Frontal cortex (tissue), 4 donors: ENCODE measurements around the gene TDP1. TPM values are rescaled to one million over a fixed set of nuclear protein-coding genes. Genes with fewer than 3 reads are reported as not detected.
A peak's percentile ranks its signal among the peaks of the same experiment; 100 is the strongest.

Experiments used
- DNase-seq, 2 donors: peaks; one replicate each; pipeline ENCODE4 v3.0.0; 2012; ENCODE audit warnings: low spot score in 2 of 2
- FAIRE-seq: peaks from 2 replicates; lab custom pipeline; 2012; peaks lifted over from hg19 to GRCh38; lab: Jason Lieb, UNC
- total RNA-seq: library from RNA; depleted of rRNA; stranded (reverse); fragments of >200 nt; gene quantifications from one replicate; pipeline ENCODE4 v1.2.3, GENCODE V29; 2014
- donor health status: control.
- donor health status: control.
- donor health status: control.

TDP1 gene
- 37.1 TPM for total RNA-seq

GRCh38 chr14:89955745-89956660 is at the start of gene TDP1:
Gene TDP1, plus strand, starts transcription at chr14:89955927. Its CDS starts 7,188 bp downstream, at chr14:89963115.
- FAIRE-seq, result no peak
- DNase-seq, result peak; percentile 91 to 95

- DNase-seq (no peak), FAIRE-seq (no peak)
These were observed 49.7 kb upstream of the TDP1 start for GRCh38 chr14:89906000-89906399.

DNA sequence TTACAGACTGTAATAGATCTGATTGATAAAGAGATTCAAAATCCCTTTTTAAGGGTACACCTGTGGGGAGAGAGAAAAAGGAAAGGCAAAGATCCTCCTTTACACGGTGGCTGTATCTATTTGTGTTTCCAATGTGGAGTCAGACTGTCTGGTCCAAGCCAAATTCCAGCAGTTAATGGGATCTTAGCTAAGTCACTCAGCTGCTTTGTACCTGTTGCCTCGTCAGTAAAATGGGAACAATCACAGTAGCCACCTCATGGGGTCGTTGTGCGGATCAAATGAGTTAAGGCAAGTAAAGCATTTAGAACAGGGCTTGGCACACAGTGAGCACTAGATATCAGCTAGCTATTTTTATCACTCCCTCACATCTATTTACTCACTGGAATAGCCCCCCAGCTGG is 48.1 kb upstream of the TDP1 start:
- no peak for FAIRE-seq
- DNase-seq, result no peak

DNA sequence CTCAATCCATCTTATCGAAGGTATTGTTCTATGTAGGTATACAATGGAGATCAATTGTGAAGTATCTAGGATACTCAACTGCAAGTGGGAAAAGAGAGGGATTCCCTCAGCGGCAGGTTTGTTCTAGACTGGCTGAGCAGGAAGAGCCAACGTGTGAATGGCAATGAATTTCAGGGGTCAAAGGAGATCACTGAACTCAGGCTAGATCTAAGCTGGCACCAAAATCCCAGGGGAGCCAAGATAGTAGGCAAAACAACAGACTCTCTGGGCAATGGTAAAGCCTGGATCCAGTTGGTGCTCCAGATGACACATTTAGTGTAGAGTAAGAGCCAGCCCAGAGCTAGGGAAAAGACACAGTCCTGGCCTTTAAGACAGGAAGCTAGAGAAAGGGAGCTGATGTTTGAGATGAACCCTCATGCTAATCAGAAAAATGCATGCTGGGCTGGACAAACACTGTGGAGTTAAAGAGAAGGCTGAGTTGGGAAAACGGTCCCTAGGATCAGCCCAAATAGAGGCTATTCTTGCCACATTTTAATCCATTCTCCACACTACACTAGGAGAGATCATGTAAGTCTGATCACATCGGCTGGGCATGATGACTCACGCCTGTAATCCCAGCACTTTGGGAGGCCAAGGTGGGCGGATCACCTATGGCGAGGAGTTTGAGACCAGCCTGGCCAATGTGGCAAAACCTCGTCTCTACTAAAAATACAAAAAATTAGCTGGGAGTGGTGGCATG is 46.8 kb upstream of the TDP1 start:
- no peak for FAIRE-seq
- DNase-seq, result no peak

- FAIRE-seq, result no peak
- no peak for DNase-seq
These were observed 46.1 kb upstream of the TDP1 start for GRCh38 chr14:89909586-89909985.

DNA sequence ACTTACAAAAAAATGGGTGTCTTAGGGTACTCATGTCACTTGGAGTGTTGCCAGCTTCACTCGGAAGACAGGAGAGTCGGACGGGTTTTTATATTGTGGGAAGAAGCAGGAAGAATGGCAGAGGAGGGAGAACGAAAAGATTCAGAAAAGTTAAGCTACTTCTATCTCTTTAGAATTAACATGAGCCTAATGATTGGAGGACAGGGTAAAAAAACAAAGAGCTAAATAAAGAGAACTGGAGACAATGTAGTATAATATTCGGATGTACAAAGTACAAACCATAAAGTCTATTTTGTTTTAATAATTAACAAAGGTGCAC is 45.1 kb upstream of the TDP1 start:
- FAIRE-seq (no peak), DNase-seq (no peak)

DNA sequence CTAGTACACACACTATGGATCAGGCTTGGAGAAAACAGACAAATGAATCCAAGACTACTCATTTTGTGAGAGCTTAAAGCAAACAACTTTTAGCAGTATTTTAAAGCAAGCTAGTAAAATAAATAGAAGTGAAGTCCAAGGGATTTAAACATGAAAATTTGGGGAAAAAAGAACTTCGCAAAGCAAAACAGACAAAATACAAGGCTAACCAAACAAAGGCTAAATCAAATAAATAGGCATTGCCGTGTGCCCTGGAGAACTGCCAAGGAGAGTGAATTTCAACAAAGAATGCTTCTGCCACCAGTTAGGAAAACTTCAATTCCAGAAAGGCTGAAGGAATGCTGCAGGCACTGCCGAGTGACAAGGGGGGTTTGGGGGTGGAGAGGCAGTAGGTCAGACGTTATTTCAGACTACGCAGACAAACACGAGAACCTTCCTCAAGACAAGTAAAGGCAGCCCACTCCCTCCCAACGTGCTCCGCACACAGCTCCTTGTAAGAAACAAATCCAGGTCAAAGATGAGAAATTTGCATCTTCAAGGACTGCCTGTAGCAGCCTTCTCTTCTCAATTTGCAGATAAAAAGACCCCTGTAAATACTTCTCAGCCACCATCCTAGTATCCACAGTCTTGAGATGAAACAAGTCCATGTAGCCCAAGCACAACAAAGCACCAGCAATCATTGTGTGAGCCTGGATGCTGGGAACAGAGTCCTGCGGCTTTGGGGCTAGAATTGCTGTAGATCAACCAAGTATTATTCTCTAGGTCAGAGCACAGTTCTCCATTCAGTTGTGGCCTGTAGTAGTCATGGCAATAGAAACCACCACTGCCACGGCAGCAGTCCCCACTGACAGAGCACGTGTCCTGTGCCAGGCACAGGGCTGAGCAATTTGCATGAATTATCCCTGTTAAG is 44.5 kb upstream of the TDP1 start:
- no peak for FAIRE-seq
- no peak for DNase-seq

- no peak for DNase-seq
- no peak for FAIRE-seq
These were observed 43.5 kb upstream of the TDP1 start for GRCh38 chr14:89912221-89912620.

DNA sequence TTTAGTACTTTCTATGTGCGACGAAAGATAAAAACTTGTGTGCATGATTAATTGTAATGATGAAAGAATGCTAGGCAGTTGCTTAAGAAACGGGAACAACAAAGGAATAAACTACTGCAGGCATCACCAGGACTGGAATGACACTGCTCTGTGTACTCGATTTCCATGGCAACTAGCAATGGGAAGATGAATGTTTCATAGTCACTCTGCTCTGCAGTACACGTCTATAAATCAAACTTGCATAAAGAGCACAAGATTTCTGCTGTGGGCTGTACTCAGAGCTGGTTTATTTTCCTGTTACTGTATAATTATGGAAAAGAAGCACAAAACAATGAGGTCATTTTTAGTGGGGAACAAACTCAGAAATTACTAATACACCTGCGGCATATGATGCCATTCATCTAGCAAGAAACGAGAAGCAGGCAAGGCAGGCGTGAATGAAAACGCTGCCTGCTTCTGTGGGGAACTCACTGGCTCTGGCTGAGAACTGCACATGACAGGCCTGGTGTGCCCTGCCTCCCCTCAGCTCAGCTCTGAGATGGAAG is 43.0 kb upstream of the TDP1 start:
- no peak for DNase-seq
- no peak for FAIRE-seq

GRCh38 chr14:89915114-89915878 is 40.4 kb upstream of the TDP1 start:
- DNase-seq (no peak), FAIRE-seq (peak; percentile 95)

- DNase-seq, result no peak
- FAIRE-seq, result no peak
These were observed 37.0 kb upstream of the TDP1 start for GRCh38 chr14:89918721-89919120.

DNA sequence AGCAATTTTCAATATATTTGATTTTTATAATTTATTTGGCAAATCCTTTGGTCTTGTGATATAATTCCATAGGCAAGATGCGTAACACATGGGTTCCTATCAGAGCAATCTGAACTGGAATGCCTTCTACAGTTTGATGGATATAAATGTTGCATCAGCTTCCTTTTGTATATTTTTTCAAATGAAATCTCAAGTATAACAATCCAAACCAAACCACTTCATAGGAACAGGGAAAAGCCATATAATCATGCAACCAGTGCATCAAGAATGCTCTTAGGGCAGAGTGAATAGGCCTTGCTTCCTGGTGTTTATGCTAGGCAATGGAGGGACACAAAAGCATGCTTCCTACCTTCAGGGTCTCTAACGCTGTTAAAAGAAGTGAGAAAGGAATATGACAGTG is 35.7 kb upstream of the TDP1 start:
- FAIRE-seq (no peak), DNase-seq (no peak)

DNA sequence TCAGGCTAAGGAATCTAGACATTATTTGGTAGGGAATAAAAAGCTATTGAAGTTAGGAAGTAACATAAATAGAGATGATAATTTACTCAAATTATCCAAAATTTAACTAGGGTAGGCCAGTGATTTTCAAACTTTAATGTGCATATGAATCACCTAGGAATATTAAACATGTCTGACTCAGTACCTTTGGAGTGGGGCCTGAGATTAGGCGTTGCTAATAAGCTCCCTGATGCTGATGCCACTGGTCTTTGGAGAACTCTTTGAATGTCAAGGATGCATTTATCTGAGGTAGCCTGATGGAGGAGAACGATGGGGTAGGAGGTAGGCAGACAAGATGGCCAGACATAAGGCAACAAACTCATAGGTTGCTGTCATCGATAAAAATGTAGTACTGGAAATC is 34.4 kb upstream of the TDP1 start:
- DNase-seq (no peak), FAIRE-seq (no peak)

DNA sequence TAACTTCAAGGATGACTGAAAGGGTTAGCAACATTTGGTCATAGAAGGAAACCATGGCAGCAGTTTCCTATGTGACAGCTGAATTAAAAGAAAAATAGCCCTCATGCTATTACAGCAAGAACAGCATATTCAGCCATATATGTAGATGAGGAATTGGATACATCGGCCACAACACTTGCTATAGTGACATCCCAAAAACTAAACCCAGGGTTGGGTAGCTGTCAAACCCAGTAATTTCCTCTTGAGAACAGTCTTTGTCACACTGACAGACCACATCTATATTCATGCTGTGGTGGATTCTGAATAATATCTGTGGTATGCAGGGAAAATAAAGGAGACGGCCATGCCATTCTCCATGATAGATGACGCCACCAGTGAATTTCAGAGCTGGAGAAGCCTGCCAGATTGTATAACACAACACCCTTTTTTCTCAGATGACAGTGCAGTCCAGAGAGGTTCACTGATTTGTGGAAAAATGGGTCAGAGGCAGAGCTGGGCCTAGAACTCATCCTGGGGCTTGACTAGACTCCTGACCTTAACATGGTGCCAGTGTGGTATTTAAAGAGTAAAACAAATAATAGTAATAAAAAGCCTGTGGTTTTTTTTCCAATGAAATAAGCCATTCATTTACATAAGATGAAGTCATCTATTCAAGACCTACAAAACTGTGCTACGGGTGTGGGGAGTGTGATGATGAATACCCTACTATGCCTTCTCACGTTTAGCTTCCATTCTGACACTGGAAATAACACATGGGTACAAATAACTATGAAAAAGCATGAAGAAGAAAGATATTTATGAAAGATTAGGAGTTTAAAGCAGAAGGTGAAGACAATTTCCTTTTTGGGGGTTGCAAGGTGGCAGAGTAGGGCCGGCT is 33.5 kb upstream of the TDP1 start:
- no peak for DNase-seq
- FAIRE-seq, result no peak

- DNase-seq, result no peak
These were observed 31.5 kb upstream of the TDP1 start for GRCh38 chr14:89924268-89924667.

DNA sequence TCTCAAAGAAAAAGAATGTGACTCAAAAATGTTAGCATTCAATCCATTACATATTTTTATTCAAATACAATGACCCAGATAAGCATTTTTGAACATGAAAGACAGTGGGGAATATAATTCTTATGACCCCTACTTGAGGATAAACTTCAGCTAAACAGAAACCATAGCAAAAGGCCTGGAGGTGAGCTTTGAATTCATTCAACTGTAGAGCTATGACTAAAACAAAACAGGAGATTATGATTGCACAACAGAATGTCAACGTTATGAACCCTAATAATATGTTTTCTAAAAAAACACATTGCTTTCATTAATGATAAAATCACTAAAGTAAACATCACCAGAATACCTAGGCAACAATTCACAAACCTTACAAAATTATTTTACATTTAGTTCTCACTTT is 29.0 kb upstream of the TDP1 start:
- FAIRE-seq (no peak), DNase-seq (no peak)

More at GRCh38 chr14:89924268-89924667, 31.5 kb upstream of the TDP1 start:
- FAIRE-seq, result no peak

- no peak for FAIRE-seq
These were observed 28.4 kb upstream of the TDP1 start for GRCh38 chr14:89927186-89927865.

DNA sequence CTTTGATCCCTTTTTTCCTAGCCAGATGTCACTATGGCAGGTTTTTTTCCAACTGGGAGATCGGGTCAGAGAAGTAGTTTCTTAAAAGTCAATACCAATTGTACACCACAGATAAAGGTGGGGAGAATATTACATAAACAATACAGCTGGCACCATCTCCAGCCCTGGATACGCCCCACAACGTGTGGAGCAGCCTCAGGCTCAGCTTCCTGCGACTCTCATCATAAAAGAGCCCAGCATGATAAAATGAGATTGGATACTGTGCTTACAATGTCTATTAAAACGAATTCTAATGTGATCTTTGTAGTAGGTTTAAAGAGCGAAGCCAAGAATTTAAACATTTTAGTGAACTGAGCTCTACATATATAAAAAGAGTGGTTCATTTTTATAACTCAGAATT is 22.7 kb upstream of the TDP1 start:
- FAIRE-seq, result peak; percentile 19

More at GRCh38 chr14:89927186-89927865, 28.4 kb upstream of the TDP1 start:
- no peak for DNase-seq

More for the DNA sequence above, 22.7 kb upstream of the TDP1 start:
- DNase-seq, result no peak
